GM20000 (cell line): ENCODE measurements around the gene MRPL48.

Source experiments
- DNase-seq: peaks from one replicate; pipeline ENCODE4 v3.0.0; 2012; ENCODE audit warnings: low spot score
- CTCF ChIP-seq: IDR thresholded peaks from 2 replicates; pipeline ENCODE4 v1.5.1; 2012; ENCODE audit warnings: mild to moderate bottlenecking, control low read depth; ENCODE audit errors: extremely low read depth, missing control alignments

The MRPL48 gene

GRCh38 chr11:73893041-73893440, 105.4 kb downstream of the MRPL48 start:
- no peak for DNase-seq
- TF ChIP-seq CTCF, result no peak

GRCh38 chr11:73894725-73895335, 107.2 kb downstream of the MRPL48 start:
- no peak for DNase-seq
- TF ChIP-seq CTCF, result no peak

GRCh38 chr11:73902303-73902702, 114.6 kb downstream of the MRPL48 start:
- no peak for DNase-seq
- no peak for TF ChIP-seq CTCF

- DNase-seq, result no peak
- no peak for TF ChIP-seq CTCF
Measured at GRCh38 chr11:73907191-73907590, 119.5 kb downstream of the MRPL48 start.

- TF ChIP-seq CTCF, result no peak
- no peak for DNase-seq
Measured at GRCh38 chr11:73912026-73912425, 124.4 kb downstream of the MRPL48 start.

- no peak for DNase-seq
- no peak for TF ChIP-seq CTCF
Measured at GRCh38 chr11:73913472-73913871, 125.8 kb downstream of the MRPL48 start.

GRCh38 chr11:73914284-73914683, 126.6 kb downstream of the MRPL48 start:
- DNase-seq, result no peak
- TF ChIP-seq CTCF, result no peak
